HepG2 (cell line): ENCODE results near the gene MTX1. TPM values are rescaled to one million over a fixed set of nuclear protein-coding genes. Genes with fewer than 3 reads are reported as not detected.

Experiments
- FOXM1 ChIP-seq: sonication (generic); formaldehyde crosslinking; IDR thresholded peaks from 2 replicates; pipeline ENCODE4 v1.5.0; 2020; ENCODE audit warnings: missing genetic modification reagents
- HMGXB4 ChIP-seq, 2 experiments: sonication (generic) in 1 of 2; formaldehyde crosslinking in 1 of 2; IDR thresholded peaks; 2 replicates each; pipeline versions ENCODE4 v1.4.0 to v1.6.1; 2018 to 2020; ENCODE audit warnings: missing genetic modification reagents in 2 of 2, borderline replicate concordance in 1 of 2, low read depth in 1 of 2, mild to moderate bottlenecking in 1 of 2, missing biosample characterization in 1 of 2
- NFE2L2 ChIP-seq: fragments of 150-350 bp; IDR thresholded peaks from 2 replicates; pipeline ENCODE4 v1.6.1; 2014; ENCODE audit warnings: low read length
- SAFB2 ChIP-seq: sonication (generic); formaldehyde crosslinking; IDR thresholded peaks from 2 replicates; pipeline ENCODE4 v1.5.1; 2020; ENCODE audit warnings: missing genetic modification reagents, low read depth, mild to moderate bottlenecking, borderline replicate concordance
- SIN3A ChIP-seq: IDR thresholded peaks from 2 replicates; pipeline ENCODE4 v1.6.1; 2011; ENCODE audit warnings: low read depth, mild to moderate bottlenecking, control low read depth, low read length, borderline replicate concordance
- SMAD9 ChIP-seq: sonication (generic); formaldehyde crosslinking; IDR thresholded peaks from 2 replicates; pipeline ENCODE4 v1.5.1; 2020; ENCODE audit warnings: mild to moderate bottlenecking, missing genetic modification reagents
- SRSF4 ChIP-seq: fragments of 200-400 bp; formaldehyde crosslinking; IDR thresholded peaks from one replicate; pipeline ENCODE4 v1.6.1; 2018; ENCODE audit warnings: mild to moderate bottlenecking, low read depth, low read length, moderate library complexity; ENCODE audit not compliant: poor library complexity, severe bottlenecking
- TAF1 ChIP-seq: sonication (generic); formaldehyde crosslinking; IDR thresholded peaks from 2 replicates; pipeline ENCODE4 v1.4.0; 2020; ENCODE audit warnings: missing genetic modification reagents
- ZFX ChIP-seq: sonication (generic); formaldehyde crosslinking; IDR thresholded peaks from 2 replicates; pipeline ENCODE4 v1.4.0; 2020; ENCODE audit warnings: mild to moderate bottlenecking, low read depth, missing genetic modification reagents, moderate library complexity
- ZKSCAN1 ChIP-seq: fragments of 150-350 bp; IDR thresholded peaks from 2 replicates; pipeline ENCODE4 v1.6.1; 2014; ENCODE audit warnings: low read length
- ZNF205 ChIP-seq: IDR thresholded peaks from 2 replicates; pipeline ENCODE4 v1.6.1; 2018; ENCODE audit warnings: missing biosample characterization, missing genetic modification reagents
- ZNF550 ChIP-seq: sonication (generic); formaldehyde crosslinking; IDR thresholded peaks from 2 replicates; pipeline ENCODE4 v1.4.0; 2020; ENCODE audit warnings: mild to moderate bottlenecking, missing genetic modification reagents, borderline replicate concordance
- ZSCAN29 ChIP-seq: sonication (generic); formaldehyde crosslinking; conservative IDR thresholded peaks from 2 replicates; pipeline ENCODE4 v1.4.0; 2020; ENCODE audit warnings: mild to moderate bottlenecking, missing genetic modification reagents
- polyA plus RNA-seq, 8 experiments: library from polyadenylated mRNA; depleted of rRNA in 3 of 8; stranded (reverse) in 7 of 8; unstranded in 1 of 8; fragments of >200 nt; fragmentation: Illumina TruSeq in 4 of 8; extraction: Trizol in 4 of 8; gene quantifications; 2 replicates each; pipeline versions ENCODE4 v1.2.1 to v1.2.3, GENCODE V29; 2011 to 2016; ENCODE audit warnings: low read depth in 4 of 8, missing spikeins in 1 of 8, mixed read lengths in 1 of 8; ENCODE audit not compliant: insufficient read depth in 1 of 8
- total RNA-seq, 5 experiments: library from RNA; depleted of rRNA; stranded (reverse); fragments of >200 nt; fragmentation: Illumina TruSeq; extraction: Trizol; gene quantifications; 2 replicates each; pipeline ENCODE4 v1.2.3, GENCODE V29; 2016; ENCODE audit warnings: low read depth in 1 of 5
- TF ChIP-seq, protein P1 (sequence below): IDR thresholded peaks from 2 replicates; pipeline ENCODE4 v1.4.0; 2020; ENCODE audit warnings: mild to moderate bottlenecking, missing genetic modification reagents
- TF ChIP-seq, protein P2 (sequence below): sonication (generic); formaldehyde crosslinking; IDR thresholded peaks from 2 replicates; pipeline ENCODE4 v1.4.0; 2020; ENCODE audit warnings: missing genetic modification reagents, borderline replicate concordance
- TF ChIP-seq, protein P3 (sequence below): IDR thresholded peaks from 2 replicates; pipeline ENCODE4 v1.6.1; 2016; ENCODE audit warnings: low read depth

The MTX1 gene
- total and polyA plus RNA-seq, 2 of the 13 experiments (the other 11 are each of a cell fraction or from before 2014, with no cell fraction given): 64.5 to 72.6 TPM

GRCh38 chr1:155255243-155256007, 46.9 kb downstream of the MTX1 start, which contains the start of gene ENTREP3 (continued):
- TF ChIP-seq ZNF550 (no peak), ZNF205 (CRISPR knock-in tag) (0 out of 2 replicates have a peak, but pooled peaks have one; percentile 49), SMAD9 (CRISPR knock-in tag) (no peak), SAFB2 (CRISPR knock-in tag) (no peak), FOXM1 (CRISPR knock-in tag) (no peak), HMGXB4 (CRISPR knock-in tag; IDR thresholded peaks at IDR 0.05; ENCODE audit: borderline replicate concordance in 1 of 2, low read depth in 1 of 2) (peak; percentile 54 to 71; a peak in 1 of 4 replicates), NFE2L2 (no peak), ZSCAN29 (CRISPR knock-in tag) (no peak), ZFX (CRISPR knock-in tag) (peak; percentile 62; the same call in 1 of the 2 replicates), SRSF4 (no peak), TAF1 (CRISPR knock-in tag) (peak; percentile 64), SIN3A (no peak), ZKSCAN1 (no peak)
- TF ChIP-seq, protein P1, sequence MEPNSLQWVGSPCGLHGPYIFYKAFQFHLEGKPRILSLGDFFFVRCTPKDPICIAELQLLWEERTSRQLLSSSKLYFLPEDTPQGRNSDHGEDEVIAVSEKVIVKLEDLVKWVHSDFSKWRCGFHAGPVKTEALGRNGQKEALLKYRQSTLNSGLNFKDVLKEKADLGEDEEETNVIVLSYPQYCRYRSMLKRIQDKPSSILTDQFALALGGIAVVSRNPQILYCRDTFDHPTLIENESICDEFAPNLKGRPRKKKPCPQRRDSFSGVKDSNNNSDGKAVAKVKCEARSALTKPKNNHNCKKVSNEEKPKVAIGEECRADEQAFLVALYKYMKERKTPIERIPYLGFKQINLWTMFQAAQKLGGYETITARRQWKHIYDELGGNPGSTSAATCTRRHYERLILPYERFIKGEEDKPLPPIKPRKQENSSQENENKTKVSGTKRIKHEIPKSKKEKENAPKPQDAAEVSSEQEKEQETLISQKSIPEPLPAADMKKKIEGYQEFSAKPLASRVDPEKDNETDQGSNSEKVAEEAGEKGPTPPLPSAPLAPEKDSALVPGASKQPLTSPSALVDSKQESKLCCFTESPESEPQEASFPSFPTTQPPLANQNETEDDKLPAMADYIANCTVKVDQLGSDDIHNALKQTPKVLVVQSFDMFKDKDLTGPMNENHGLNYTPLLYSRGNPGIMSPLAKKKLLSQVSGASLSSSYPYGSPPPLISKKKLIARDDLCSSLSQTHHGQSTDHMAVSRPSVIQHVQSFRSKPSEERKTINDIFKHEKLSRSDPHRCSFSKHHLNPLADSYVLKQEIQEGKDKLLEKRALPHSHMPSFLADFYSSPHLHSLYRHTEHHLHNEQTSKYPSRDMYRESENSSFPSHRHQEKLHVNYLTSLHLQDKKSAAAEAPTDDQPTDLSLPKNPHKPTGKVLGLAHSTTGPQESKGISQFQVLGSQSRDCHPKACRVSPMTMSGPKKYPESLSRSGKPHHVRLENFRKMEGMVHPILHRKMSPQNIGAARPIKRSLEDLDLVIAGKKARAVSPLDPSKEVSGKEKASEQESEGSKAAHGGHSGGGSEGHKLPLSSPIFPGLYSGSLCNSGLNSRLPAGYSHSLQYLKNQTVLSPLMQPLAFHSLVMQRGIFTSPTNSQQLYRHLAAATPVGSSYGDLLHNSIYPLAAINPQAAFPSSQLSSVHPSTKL (CRISPR knock-in tag): peak; percentile 32; the same call in 1 of the 2 replicates
- TF ChIP-seq, protein P2, sequence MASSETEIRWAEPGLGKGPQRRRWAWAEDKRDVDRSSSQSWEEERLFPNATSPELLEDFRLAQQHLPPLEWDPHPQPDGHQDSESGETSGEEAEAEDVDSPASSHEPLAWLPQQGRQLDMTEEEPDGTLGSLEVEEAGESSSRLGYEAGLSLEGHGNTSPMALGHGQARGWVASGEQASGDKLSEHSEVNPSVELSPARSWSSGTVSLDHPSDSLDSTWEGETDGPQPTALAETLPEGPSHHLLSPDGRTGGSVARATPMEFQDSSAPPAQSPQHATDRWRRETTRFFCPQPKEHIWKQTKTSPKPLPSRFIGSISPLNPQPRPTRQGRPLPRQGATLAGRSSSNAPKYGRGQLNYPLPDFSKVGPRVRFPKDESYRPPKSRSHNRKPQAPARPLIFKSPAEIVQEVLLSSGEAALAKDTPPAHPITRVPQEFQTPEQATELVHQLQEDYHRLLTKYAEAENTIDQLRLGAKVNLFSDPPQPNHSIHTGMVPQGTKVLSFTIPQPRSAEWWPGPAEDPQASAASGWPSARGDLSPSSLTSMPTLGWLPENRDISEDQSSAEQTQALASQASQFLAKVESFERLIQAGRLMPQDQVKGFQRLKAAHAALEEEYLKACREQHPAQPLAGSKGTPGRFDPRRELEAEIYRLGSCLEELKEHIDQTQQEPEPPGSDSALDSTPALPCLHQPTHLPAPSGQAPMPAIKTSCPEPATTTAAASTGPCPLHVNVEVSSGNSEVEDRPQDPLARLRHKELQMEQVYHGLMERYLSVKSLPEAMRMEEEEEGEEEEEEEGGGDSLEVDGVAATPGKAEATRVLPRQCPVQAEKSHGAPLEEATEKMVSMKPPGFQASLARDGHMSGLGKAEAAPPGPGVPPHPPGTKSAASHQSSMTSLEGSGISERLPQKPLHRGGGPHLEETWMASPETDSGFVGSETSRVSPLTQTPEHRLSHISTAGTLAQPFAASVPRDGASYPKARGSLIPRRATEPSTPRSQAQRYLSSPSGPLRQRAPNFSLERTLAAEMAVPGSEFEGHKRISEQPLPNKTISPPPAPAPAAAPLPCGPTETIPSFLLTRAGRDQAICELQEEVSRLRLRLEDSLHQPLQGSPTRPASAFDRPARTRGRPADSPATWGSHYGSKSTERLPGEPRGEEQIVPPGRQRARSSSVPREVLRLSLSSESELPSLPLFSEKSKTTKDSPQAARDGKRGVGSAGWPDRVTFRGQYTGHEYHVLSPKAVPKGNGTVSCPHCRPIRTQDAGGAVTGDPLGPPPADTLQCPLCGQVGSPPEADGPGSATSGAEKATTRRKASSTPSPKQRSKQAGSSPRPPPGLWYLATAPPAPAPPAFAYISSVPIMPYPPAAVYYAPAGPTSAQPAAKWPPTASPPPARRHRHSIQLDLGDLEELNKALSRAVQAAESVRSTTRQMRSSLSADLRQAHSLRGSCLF: no peak
- TF ChIP-seq, protein P3, sequence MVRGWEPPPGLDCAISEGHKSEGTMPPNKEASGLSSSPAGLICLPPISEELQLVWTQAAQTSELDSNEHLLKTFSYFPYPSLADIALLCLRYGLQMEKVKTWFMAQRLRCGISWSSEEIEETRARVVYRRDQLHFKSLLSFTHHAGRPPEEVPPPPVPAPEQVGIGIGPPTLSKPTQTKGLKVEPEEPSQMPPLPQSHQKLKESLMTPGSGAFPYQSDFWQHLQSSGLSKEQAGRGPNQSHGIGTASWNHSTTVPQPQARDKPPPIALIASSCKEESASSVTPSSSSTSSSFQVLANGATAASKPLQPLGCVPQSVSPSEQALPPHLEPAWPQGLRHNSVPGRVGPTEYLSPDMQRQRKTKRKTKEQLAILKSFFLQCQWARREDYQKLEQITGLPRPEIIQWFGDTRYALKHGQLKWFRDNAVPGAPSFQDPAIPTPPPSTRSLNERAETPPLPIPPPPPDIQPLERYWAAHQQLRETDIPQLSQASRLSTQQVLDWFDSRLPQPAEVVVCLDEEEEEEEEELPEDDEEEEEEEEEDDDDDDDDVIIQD: no peak
